ENCODE data around the gene DDX28.

DNA sequence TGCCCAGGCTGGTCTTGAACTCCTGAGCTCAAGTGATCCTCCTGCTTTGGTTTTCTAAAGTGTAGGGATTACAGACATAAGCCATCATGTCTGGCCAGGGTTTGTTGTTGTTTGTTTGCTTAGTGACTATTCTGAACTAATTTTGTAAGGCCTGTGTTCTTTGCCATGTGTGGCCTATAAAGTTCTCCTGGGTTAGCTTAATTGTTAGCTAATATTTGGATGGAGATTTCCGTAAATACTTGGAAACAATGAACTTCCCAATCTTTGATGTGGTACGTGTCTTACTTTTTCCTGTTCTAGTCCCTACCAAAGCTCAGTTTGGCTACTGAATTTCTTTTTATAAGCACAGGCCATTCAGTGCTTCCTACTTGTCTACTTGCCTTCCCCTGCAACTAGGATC is 25.0 kb upstream of the DDX28 start:
- TF ChIP-seq EP300 (IDR thresholded peaks at IDR 0.05; ENCODE audit: borderline replicate concordance in 1 of 2, control insufficient read depth in 1 of 2, low read depth in 2 of 2, low read length in 2 of 2) = no peak
- TF ChIP-seq, protein P1, sequence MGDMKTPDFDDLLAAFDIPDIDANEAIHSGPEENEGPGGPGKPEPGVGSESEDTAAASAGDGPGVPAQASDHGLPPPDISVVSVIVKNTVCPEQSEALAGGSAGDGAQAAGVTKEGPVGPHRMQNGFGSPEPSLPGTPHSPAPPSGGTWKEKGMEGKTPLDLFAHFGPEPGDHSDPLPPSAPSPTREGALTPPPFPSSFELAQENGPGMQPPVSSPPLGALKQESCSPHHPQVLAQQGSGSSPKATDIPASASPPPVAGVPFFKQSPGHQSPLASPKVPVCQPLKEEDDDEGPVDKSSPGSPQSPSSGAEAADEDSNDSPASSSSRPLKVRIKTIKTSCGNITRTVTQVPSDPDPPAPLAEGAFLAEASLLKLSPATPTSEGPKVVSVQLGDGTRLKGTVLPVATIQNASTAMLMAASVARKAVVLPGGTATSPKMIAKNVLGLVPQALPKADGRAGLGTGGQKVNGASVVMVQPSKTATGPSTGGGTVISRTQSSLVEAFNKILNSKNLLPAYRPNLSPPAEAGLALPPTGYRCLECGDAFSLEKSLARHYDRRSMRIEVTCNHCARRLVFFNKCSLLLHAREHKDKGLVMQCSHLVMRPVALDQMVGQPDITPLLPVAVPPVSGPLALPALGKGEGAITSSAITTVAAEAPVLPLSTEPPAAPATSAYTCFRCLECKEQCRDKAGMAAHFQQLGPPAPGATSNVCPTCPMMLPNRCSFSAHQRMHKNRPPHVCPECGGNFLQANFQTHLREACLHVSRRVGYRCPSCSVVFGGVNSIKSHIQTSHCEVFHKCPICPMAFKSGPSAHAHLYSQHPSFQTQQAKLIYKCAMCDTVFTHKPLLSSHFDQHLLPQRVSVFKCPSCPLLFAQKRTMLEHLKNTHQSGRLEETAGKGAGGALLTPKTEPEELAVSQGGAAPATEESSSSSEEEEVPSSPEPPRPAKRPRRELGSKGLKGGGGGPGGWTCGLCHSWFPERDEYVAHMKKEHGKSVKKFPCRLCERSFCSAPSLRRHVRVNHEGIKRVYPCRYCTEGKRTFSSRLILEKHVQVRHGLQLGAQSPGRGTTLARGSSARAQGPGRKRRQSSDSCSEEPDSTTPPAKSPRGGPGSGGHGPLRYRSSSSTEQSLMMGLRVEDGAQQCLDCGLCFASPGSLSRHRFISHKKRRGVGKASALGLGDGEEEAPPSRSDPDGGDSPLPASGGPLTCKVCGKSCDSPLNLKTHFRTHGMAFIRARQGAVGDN (IDR thresholded peaks at IDR 0.05) = no peak
- TF ChIP-seq, protein P2, sequence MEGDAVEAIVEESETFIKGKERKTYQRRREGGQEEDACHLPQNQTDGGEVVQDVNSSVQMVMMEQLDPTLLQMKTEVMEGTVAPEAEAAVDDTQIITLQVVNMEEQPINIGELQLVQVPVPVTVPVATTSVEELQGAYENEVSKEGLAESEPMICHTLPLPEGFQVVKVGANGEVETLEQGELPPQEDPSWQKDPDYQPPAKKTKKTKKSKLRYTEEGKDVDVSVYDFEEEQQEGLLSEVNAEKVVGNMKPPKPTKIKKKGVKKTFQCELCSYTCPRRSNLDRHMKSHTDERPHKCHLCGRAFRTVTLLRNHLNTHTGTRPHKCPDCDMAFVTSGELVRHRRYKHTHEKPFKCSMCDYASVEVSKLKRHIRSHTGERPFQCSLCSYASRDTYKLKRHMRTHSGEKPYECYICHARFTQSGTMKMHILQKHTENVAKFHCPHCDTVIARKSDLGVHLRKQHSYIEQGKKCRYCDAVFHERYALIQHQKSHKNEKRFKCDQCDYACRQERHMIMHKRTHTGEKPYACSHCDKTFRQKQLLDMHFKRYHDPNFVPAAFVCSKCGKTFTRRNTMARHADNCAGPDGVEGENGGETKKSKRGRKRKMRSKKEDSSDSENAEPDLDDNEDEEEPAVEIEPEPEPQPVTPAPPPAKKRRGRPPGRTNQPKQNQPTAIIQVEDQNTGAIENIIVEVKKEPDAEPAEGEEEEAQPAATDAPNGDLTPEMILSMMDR (IDR thresholded peaks at IDR 0.05 in 2 of 3, conservative IDR thresholded peaks at IDR 0.05 in 1 of 3; ENCODE audit: control insufficient read depth in 2 of 3, extremely low read depth in 1 of 3, insufficient read depth in 1 of 3, low read depth in 3 of 3, low read length in 3 of 3) = no peak
- no peak for TF ChIP-seq ESRRA (IDR thresholded peaks at IDR 0.05; ENCODE audit: low read length)
- TF ChIP-seq BACH1 (IDR thresholded peaks at IDR 0.05; ENCODE audit: borderline replicate concordance) = no peak
- TF ChIP-seq HDAC6 (IDR thresholded peaks at IDR 0.05; ENCODE audit: unreplicated experiment) = no peak
- TF ChIP-seq ZNF24 (IDR thresholded peaks at IDR 0.05) = no peak
- TF ChIP-seq ASH2L (IDR thresholded peaks at IDR 0.05; ENCODE audit: borderline replicate concordance, low read depth) = no peak
- no peak for TF ChIP-seq RB1 (IDR thresholded peaks at IDR 0.05; ENCODE audit: borderline replicate concordance)
- no peak for TF ChIP-seq RFX5 (IDR thresholded peaks at IDR 0.05; ENCODE audit: low read depth, low read length)
- TF ChIP-seq TAF1 (IDR thresholded peaks at IDR 0.05; ENCODE audit: borderline replicate concordance, low read depth, low read length) = no peak
- TF ChIP-seq, protein P3, sequence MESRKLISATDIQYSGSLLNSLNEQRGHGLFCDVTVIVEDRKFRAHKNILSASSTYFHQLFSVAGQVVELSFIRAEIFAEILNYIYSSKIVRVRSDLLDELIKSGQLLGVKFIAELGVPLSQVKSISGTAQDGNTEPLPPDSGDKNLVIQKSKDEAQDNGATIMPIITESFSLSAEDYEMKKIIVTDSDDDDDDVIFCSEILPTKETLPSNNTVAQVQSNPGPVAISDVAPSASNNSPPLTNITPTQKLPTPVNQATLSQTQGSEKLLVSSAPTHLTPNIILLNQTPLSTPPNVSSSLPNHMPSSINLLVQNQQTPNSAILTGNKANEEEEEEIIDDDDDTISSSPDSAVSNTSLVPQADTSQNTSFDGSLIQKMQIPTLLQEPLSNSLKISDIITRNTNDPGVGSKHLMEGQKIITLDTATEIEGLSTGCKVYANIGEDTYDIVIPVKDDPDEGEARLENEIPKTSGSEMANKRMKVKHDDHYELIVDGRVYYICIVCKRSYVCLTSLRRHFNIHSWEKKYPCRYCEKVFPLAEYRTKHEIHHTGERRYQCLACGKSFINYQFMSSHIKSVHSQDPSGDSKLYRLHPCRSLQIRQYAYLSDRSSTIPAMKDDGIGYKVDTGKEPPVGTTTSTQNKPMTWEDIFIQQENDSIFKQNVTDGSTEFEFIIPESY (IDR thresholded peaks at IDR 0.05) = no peak
- TF ChIP-seq ZNF274 (IDR thresholded peaks at IDR 0.05; ENCODE audit: insufficient read depth, insufficient read length) = no peak
- no peak for TF ChIP-seq FOS (IDR thresholded peaks at IDR 0.05; ENCODE audit: borderline replicate concordance, extremely low read depth, insufficient read length)

All from GM12878 (cell line).